ENCODE data around the gene MARCHF3.
A peak's percentile ranks its signal among the peaks of the same experiment; 100 is the strongest.
"Not testable (repeated sequence)": the region's sequence is repeated elsewhere in the genome, so short reads cannot be mapped to it uniquely, and the experiment has no call there.

MARCHF3 gene

GRCh38 chr5:126948453-126948852 lies 81.9 kb downstream of the MARCHF3 start:
- H3K4me3 ChIP-seq: no peak overlapping the region
- no peak overlapping the region for H3K9ac ChIP-seq
- peak overlapping the region in 1 of 11 experiments; percentile 18; a peak in 2 of 22 replicates for H3K4me2 ChIP-seq
- no peak overlapping the region for H3K27ac ChIP-seq
- no peak for TF ChIP-seq Cebpa-rat (IDR thresholded peaks at IDR 0.05)
- peaks cover 0 to 25% (median 11%) of the 10 kb centered on the region in 10 experiments; a peak in 10 of 20 replicates for H3K4me1 ChIP-seq
- peaks cover 0 to 37% (median 7%) of the 10 kb centered on the region in 11 experiments; a peak in 7 of 22 replicates for H3K9me3 ChIP-seq (replicated peaks in 1 of 11)
- no peaks in the 10 kb centered on the region for H3K27me3 ChIP-seq
- no peaks in the 10 kb centered on the region; a peak in 2 of 22 replicates for H4K20me1 ChIP-seq
- peaks cover 0 to 39% (median 22%) of the 10 kb centered on the region in 11 experiments; a peak in 13 of 22 replicates for H3K36me3 ChIP-seq

DNA sequence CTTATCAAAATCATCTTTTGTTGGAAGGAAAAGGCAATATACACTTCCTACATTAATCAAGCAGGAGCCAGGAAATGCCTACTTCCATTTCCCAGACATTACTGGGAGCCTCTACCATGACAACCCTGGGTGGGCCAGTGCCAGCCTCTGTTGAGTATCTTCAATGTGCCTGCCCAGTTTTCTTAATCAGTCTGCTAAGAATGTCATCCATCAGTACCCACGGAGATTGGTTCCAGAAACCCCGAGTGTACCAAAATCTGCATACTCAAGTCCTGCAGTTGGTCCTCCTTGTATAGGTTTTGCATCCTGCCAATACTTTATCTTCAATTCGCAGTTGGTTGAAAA lies 82.4 kb downstream of the MARCHF3 start:
- H3K9ac ChIP-seq: no peak overlapping the region

DNA sequence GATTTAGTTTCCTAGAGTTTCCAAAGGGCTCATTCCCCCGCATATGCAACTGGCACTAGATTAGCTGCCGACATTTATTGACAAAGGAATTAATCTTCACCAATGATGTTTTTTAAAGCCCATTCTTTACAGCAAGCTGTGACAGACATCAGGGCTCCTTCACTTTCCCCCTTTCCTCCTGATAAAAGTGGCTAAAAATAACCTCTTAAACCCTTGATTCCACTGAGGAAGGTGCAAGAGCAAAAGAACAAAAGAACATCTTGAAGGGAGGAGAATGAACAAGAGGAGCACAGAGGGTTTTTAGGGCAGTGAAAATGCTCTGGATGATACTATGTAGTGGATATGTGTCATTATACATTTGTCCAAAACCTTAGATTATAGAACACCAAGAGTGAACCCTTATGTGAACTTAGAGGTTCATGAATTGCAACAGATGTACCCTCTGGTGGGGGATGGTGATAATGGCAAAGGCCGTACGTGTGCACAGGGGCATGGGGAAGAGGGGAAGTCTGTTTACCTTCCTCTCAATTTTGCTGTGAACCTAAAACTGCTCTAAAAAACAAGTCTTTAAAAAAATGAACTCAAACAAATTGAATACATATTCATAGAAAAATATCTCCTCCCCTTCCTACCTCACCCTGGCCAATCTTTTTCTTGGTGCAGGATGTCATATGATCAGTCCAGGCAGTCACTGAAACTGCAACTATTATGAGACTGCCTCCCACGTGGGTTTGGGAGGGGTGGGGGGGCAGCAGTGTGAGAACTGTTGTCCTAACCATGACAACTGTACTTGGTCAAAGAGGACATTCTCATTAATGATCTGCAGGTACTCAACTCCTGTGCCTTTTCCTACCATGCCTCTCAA lies 83.0 kb downstream of the MARCHF3 start:
- no peak overlapping the region for H3K4me3 ChIP-seq
- H4K20me1 ChIP-seq: no peaks in the 10 kb centered on the region; a peak in 2 of 22 replicates
- H3K9me3 ChIP-seq (replicated peaks in 1 of 11): peaks cover 0 to 37% (median 7%) of the 10 kb centered on the region in 11 experiments; a peak in 7 of 22 replicates
- no peak overlapping the region for H3K9ac ChIP-seq
- H3K4me1 ChIP-seq: peaks cover 0 to 25% (median 11%) of the 10 kb centered on the region in 10 experiments; a peak in 10 of 20 replicates
- H3K27me3 ChIP-seq: no peaks in the 10 kb centered on the region
- no peak overlapping the region for H3K27ac ChIP-seq
- peaks cover 0 to 39% (median 22%) of the 10 kb centered on the region in 11 experiments; a peak in 13 of 22 replicates for H3K36me3 ChIP-seq
- peak overlapping the region in 6 of 11 experiments; percentile 9 to 35 (median 19); a peak in 6 of 22 replicates for H3K4me2 ChIP-seq
- no peak for TF ChIP-seq Cebpa-rat (IDR thresholded peaks at IDR 0.05)

More for the DNA sequence above, 82.4 kb downstream of the MARCHF3 start:
- H4K20me1 ChIP-seq: no peaks in the 10 kb centered on the region; a peak in 2 of 22 replicates
- no peaks in the 10 kb centered on the region for H3K27me3 ChIP-seq
- peak overlapping the region in 5 of 11 experiments; percentile 15 to 35 (median 20); a peak in 8 of 22 replicates for H3K4me2 ChIP-seq
- H3K4me3 ChIP-seq: no peak overlapping the region
- H3K36me3 ChIP-seq: peaks cover 0 to 39% (median 22%) of the 10 kb centered on the region in 11 experiments; a peak in 13 of 22 replicates
- peaks cover 0 to 25% (median 11%) of the 10 kb centered on the region in 10 experiments; a peak in 10 of 20 replicates for H3K4me1 ChIP-seq
- H3K9me3 ChIP-seq (replicated peaks in 1 of 11): peaks cover 0 to 37% (median 7%) of the 10 kb centered on the region in 11 experiments; a peak in 7 of 22 replicates
- H3K27ac ChIP-seq: no peak overlapping the region
- no peak for TF ChIP-seq Cebpa-rat (IDR thresholded peaks at IDR 0.05)

- not testable (repeated sequence) for H3K27ac ChIP-seq, H3K4me3 ChIP-seq, H4K20me1 ChIP-seq, H3K9ac ChIP-seq, H3K4me2 ChIP-seq, H3K27me3 ChIP-seq
- peaks cover 7 to 22% (median 13%) of the 10 kb centered on the region in 10 experiments for H3K4me1 ChIP-seq
- peaks cover 0 to 27% (median 13%) of the 10 kb centered on the region in 11 experiments; a peak in 12 of 22 replicates for H3K36me3 ChIP-seq
- peaks cover 0 to 16% (median 0%) of the 10 kb centered on the region in 11 experiments; a peak in 1 of 22 replicates for H3K9me3 ChIP-seq (replicated peaks in 1 of 11)
These were observed 87.5 kb downstream of the MARCHF3 start for GRCh38 chr5:126942908-126943307.

- Histone ChIP-seq H3K36me3 (peaks cover 0 to 22% (median 13%) of the 10 kb centered on the region in 11 experiments; a peak in 11 of 22 replicates), H4K20me1 (peaks cover 0 to 9% (median 0%) of the 10 kb centered on the region in 11 experiments; a peak in 3 of 22 replicates), H3K27me3 (no peaks in the 10 kb centered on the region), H3K4me2 (no peak overlapping the region), H3K9me3 (replicated peaks in 1 of 11) (0 out of 22 replicates have a peak, but pooled peaks cover 0 to 16% (median 0%) of the 10 kb centered on the region in 11 experiments), H3K9ac (no peak overlapping the region), H3K27ac (no peak overlapping the region), H3K4me1 (peaks cover 14 to 28% (median 19%) of the 10 kb centered on the region in 10 experiments), H3K4me3 (no peak overlapping the region)
- no peak for TF ChIP-seq Cebpa-rat (IDR thresholded peaks at IDR 0.05)
These were observed 89.0 kb downstream of the MARCHF3 start for GRCh38 chr5:126941403-126941802.

DNA sequence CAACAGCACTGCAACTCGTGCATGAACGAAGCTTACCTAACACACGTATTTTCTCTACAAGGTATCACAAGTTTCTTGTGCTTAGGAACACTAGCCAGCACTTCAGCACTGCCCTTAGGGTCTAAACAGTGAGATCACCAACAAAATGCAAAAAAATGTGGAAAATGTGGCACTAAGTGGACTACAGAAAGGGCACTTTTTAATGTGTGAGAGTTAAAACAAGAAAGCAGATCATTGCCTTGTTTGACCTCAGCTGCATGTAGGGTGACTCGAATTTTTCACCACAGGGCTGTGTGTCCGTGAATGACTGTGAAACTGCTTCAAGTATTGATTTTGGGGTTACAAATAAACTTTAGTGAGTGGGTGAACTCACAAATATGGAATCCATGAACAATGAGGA lies 90.5 kb downstream of the MARCHF3 start:
- Histone ChIP-seq H3K27me3 (no peaks in the 10 kb centered on the region), H3K4me1 (peaks cover 14 to 28% (median 19%) of the 10 kb centered on the region in 10 experiments), H3K36me3 (peaks cover 0 to 10% (median 1%) of the 10 kb centered on the region in 11 experiments; a peak in 8 of 22 replicates), H3K4me2 (no peak overlapping the region), H4K20me1 (peaks cover 0 to 9% (median 0%) of the 10 kb centered on the region in 11 experiments; a peak in 3 of 22 replicates), H3K4me3 (no peak overlapping the region), H3K9me3 (replicated peaks in 1 of 11) (peaks cover 0 to 17% (median 5%) of the 10 kb centered on the region in 11 experiments; a peak in 8 of 22 replicates), H3K9ac (no peak overlapping the region), H3K27ac (no peak overlapping the region)
- no peak for TF ChIP-seq Cebpa-rat (IDR thresholded peaks at IDR 0.05)

DNA sequence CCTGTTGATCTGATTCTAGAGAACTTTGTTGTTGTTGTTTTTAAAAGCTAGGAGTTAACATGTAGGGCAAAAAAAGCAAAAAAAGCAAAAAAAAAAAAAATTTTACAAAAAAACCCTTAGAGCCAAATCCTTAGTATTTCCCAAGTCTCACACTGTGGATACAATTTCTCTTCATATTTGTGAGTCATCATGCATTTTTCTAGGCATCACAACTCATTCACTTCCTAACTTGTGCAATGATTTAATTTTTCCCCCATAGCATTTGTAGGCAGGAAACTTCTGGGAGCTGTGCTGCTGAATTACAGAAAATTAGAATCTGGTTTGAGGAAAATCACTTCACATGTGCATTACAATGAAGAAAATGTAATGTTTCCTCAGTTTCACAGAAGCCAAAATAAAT lies 91.9 kb downstream of the MARCHF3 start:
- peak overlapping the region in 7 of 11 experiments; percentile 2 to 55 (median 43); a peak in 9 of 22 replicates for H3K4me2 ChIP-seq
- H3K4me1 ChIP-seq: peaks cover 14 to 28% (median 19%) of the 10 kb centered on the region in 10 experiments
- no peaks in the 10 kb centered on the region for H3K27me3 ChIP-seq
- peaks cover 0 to 11% (median 0%) of the 10 kb centered on the region in 11 experiments; a peak in 2 of 22 replicates for H3K36me3 ChIP-seq
- H3K27ac ChIP-seq: peak overlapping the region in 2 of 11 experiments; percentile 18 to 25; a peak in 1 of 22 replicates
- peaks cover 1 to 21% (median 18%) of the 10 kb centered on the region in 11 experiments; a peak in 20 of 22 replicates for H3K9me3 ChIP-seq (replicated peaks in 1 of 11)
- TF ChIP-seq Cebpa-rat (IDR thresholded peaks at IDR 0.05): no peak
- peaks cover 0 to 9% (median 0%) of the 10 kb centered on the region in 11 experiments; a peak in 3 of 22 replicates for H4K20me1 ChIP-seq
- H3K4me3 ChIP-seq: no peak overlapping the region
- H3K9ac ChIP-seq: no peak overlapping the region

GRCh38 chr5:126937771-126938170 lies 92.6 kb downstream of the MARCHF3 start:
- Histone ChIP-seq H3K36me3 (peaks cover 0 to 11% (median 0%) of the 10 kb centered on the region in 11 experiments; a peak in 4 of 22 replicates), H3K9ac (no peak overlapping the region), H3K9me3 (replicated peaks in 1 of 11) (peaks cover 5 to 27% (median 25%) of the 10 kb centered on the region in 11 experiments; a peak in 20 of 22 replicates), H4K20me1 (peaks cover 0 to 9% (median 0%) of the 10 kb centered on the region in 11 experiments; a peak in 3 of 22 replicates), H3K27me3 (no peaks in the 10 kb centered on the region), H3K27ac (peak overlapping the region in 2 of 11 experiments; percentile 4 to 18; a peak in 1 of 22 replicates), H3K4me2 (peak overlapping the region in 5 of 11 experiments; percentile 2 to 49 (median 31); a peak in 6 of 22 replicates), H3K4me1 (peaks cover 14 to 28% (median 19%) of the 10 kb centered on the region in 10 experiments), H3K4me3 (no peak overlapping the region)
- no peak for TF ChIP-seq Cebpa-rat (IDR thresholded peaks at IDR 0.05)

Data from BLaER1 treated with 17β-estradiol and CSF1 and Interleukin-3, amounts not matched to agents 10 nM and 100 nM (cell line).